Mucosa of rectum (tissue), 2 donors: ENCODE measurements around the gene FRMD4A.

ENCODE experiments used
- H3K27ac ChIP-seq, 2 donors: one replicate each; pipeline ENCODE4 v1.7.0; 2013; ENCODE audit warnings: inconsistent platforms in 2 of 2, low read depth in 2 of 2, low read length in 2 of 2
- H3K27me3 ChIP-seq, 2 donors: one replicate each; pipeline ENCODE4 v1.7.0; 2013; ENCODE audit warnings: low read length in 2 of 2; ENCODE audit not compliant: control insufficient read depth in 2 of 2, insufficient read depth in 2 of 2
- H3K36me3 ChIP-seq, 2 donors: one replicate each; pipeline ENCODE4 v1.7.0; 2013; ENCODE audit warnings: low read length in 2 of 2; ENCODE audit not compliant: control insufficient read depth in 2 of 2, insufficient read depth in 2 of 2
- H3K4me1 ChIP-seq, 2 donors: one replicate each; pipeline ENCODE4 v1.7.0; 2013; ENCODE audit warnings: low read length in 2 of 2, mild to moderate bottlenecking in 1 of 2; ENCODE audit not compliant: control insufficient read depth in 2 of 2, insufficient read depth in 2 of 2
- H3K4me3 ChIP-seq, 2 donors: one replicate each; pipeline ENCODE4 v1.7.0; 2013; ENCODE audit warnings: low read length in 2 of 2
- H3K9ac ChIP-seq, 2 donors: one replicate each; pipeline ENCODE4 v1.7.0; 2013; ENCODE audit warnings: low read length in 2 of 2, low read depth in 1 of 2, mild to moderate bottlenecking in 1 of 2
- H3K9me3 ChIP-seq, 2 donors: one replicate each; pipeline ENCODE4 v1.7.0; 2013; ENCODE audit warnings: low read length in 2 of 2; ENCODE audit not compliant: control insufficient read depth in 2 of 2
- donor health status: healthy.
- donor health status: Normal muscosa, but diverticular disease.

Gene FRMD4A

DNA sequence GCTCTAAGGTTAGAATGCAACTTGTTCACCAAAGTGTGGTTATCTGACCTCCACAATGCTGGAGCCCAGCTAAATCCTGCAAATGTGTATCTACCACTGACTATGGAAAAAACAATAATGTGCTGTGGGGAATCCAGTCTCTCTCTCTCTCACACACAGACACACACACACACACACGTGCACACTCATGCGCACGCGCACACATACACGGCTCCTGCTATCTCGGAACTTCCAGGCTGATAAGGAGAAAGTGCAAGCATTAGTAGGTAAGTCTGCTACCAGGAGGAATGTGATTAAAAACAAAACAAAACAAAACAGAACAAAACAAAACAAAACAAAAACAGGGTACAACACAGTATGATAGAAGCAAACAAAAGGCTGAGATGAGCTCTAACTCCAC, 205.2 kb downstream of the FRMD4A start:
- no peaks in the 10 kb centered on the region for H3K36me3 ChIP-seq
- no peak overlapping the region for H3K9ac ChIP-seq
- H3K27me3 ChIP-seq = no peaks in the 10 kb centered on the region
- no peaks in the 10 kb centered on the region for H3K9me3 ChIP-seq
- no peaks in the 10 kb centered on the region for H3K4me1 ChIP-seq
- no peak overlapping the region for H3K27ac ChIP-seq
- H3K4me3 ChIP-seq = no peak overlapping the region

DNA sequence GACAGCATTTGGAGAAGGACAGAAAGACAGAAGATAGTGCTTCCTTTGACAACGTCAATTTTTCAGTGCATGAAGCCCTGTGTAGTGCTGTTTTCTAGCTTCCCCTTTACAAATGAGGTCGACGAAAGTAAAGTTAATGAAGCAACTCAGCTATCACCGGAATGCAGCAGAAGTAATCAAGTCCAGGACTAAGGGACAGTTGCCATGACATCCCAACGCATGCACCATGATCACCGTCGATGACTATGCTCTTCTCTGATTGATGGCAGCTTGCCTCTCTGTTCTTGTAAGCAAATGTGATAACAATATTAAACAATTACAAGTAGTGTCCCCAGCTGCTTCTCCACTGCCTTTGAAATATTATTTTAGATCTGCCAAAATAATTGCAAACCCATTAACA, 205.8 kb downstream of the FRMD4A start:
- Histone ChIP-seq H3K4me3 (no peak overlapping the region), H3K4me1 (no peaks in the 10 kb centered on the region), H3K9me3 (no peaks in the 10 kb centered on the region), H3K27ac (no peak overlapping the region), H3K9ac (no peak overlapping the region), H3K36me3 (no peaks in the 10 kb centered on the region), H3K27me3 (no peaks in the 10 kb centered on the region)

DNA sequence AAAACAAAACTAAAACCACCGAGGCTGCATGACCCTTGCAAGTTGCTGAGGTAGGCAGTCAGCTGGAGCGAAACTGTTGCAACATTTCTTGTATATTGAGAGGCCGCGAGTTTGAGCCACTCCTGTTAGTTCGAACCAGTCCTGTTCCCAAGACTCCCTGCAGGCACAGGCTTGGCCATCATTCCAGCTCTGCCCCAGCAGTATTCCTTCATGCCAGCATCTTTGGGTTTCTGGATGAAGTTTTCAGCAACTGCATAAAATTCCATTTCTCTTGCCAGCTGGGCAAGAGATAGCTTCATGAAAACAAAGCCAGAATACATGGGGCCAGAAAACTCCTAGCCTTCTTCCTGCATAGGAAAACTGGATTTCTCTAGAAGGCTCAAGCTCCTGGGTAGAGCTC, 207.6 kb downstream of the FRMD4A start:
- no peak overlapping the region for H3K27ac ChIP-seq
- H3K4me1 ChIP-seq = no peaks in the 10 kb centered on the region
- no peak overlapping the region for H3K9ac ChIP-seq
- H3K9me3 ChIP-seq = no peaks in the 10 kb centered on the region
- H3K36me3 ChIP-seq = no peaks in the 10 kb centered on the region
- H3K27me3 ChIP-seq = no peaks in the 10 kb centered on the region
- H3K4me3 ChIP-seq = no peak overlapping the region

DNA sequence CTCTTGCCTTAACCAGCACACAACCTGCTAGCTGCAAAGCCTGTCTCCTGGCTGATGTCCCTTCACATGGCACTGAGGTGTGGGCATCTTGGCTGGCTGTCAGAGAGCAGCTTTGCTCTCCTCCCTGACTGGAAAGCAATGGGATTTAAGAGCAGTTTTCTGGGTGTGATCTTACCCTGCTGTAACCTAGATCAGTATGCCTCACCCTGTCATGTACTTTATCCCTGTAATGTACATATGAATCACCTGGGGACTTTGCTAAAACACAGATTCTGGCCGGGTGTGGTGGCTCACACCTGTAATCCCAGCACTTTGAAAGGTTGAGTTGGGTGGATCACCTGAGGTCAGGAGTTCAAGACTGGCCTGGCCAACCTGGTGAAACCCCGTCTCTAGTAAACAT, 209.9 kb downstream of the FRMD4A start:
- Histone ChIP-seq H3K4me1 (no peaks in the 10 kb centered on the region), H3K36me3 (no peaks in the 10 kb centered on the region), H3K9me3 (no peaks in the 10 kb centered on the region), H3K4me3 (no peak overlapping the region), H3K27ac (no peak overlapping the region), H3K9ac (no peak overlapping the region), H3K27me3 (no peaks in the 10 kb centered on the region)

DNA sequence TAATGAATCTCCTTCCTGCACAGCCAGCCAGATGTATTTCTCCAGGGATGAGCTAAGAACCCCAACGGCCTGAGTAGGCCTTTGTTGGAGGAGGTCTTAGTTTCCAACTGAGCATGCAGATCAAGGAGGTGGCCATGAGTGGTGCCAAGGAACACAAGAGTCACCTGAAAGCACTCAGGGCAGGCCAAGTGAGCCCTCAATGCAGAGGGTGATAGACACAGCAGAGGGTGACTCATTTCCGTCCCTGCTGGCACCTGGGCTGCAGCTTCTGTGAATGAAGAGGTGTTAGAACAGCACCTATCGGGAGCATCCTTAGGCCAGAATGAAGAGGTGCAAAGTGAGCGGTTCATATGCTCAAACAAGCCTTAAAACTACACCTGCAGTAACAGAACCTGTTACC, 211.8 kb downstream of the FRMD4A start:
- Histone ChIP-seq H3K27ac (no peak overlapping the region), H3K4me1 (no peaks in the 10 kb centered on the region), H3K27me3 (no peaks in the 10 kb centered on the region), H3K9ac (no peak overlapping the region), H3K4me3 (no peak overlapping the region), H3K36me3 (no peaks in the 10 kb centered on the region), H3K9me3 (no peaks in the 10 kb centered on the region)

DNA sequence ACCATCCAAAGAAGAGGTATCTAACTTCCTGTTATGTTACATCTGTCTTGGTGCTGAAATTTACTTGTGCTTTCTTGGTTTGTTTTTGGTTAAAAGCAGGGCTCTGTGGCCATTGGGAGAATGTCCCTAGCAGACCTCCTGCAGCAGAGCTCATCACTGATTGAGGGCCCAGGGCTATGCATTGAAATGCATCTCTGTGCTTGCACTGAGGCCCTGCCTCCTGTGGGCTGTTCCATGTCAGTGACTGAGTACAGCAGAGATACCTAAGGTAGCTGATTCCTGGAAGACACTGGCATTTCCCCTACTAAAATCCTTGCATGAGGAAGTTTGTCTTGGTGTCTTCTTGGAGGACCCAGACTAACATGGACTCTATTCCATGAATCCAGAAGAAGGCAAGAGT, 213.9 kb downstream of the FRMD4A start:
- Histone ChIP-seq H3K9me3 (no peaks in the 10 kb centered on the region), H3K27ac (no peak overlapping the region), H3K27me3 (no peaks in the 10 kb centered on the region), H3K4me3 (no peak overlapping the region), H3K4me1 (no peaks in the 10 kb centered on the region), H3K36me3 (no peaks in the 10 kb centered on the region), H3K9ac (no peak overlapping the region)

DNA sequence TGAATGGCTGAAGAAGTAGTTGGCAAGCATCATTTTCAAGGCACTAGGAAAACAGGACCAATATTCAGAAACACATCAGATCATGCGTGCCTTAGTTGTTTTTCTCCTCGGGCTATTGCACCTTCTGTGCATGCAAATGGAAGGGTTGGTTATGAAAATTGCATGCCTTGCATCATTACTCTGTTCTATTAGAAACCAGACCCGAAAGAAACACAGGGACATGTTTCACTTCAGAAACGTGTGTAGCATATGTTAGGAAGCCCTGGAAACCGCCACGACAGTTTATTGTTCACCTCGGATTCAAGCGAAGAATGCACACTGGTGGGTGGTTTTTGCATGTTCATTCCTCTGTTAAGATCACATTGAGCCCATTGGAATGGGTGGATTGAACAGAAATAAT, 214.7 kb downstream of the FRMD4A start:
- Histone ChIP-seq H3K9me3 (no peaks in the 10 kb centered on the region), H3K36me3 (no peaks in the 10 kb centered on the region), H3K27me3 (no peaks in the 10 kb centered on the region), H3K9ac (no peak overlapping the region), H3K4me3 (no peak overlapping the region), H3K27ac (no peak overlapping the region), H3K4me1 (no peaks in the 10 kb centered on the region)

DNA sequence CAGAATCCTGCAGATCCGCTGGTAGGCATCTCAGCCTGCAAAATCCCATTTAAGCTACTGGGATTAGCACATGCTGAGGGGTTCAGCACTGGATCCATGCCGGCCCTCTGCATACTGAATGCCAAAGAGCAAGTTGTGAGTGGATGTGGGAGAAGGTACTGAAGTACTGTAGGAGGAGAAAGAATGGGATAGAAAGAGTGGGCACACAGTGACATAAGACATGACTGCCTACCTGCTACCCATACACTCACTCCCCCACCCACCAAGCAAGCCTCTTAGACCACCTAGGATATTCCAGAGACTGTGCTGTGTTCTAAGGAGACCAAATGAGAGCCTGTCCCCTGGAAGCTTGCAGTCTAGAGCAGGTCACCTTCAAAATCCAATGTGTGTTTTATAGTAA, 215.9 kb downstream of the FRMD4A start:
- no peak overlapping the region for H3K9ac ChIP-seq
- H3K4me3 ChIP-seq = no peak overlapping the region
- no peaks in the 10 kb centered on the region for H3K27me3 ChIP-seq
- H3K36me3 ChIP-seq = no peaks in the 10 kb centered on the region
- no peaks in the 10 kb centered on the region for H3K4me1 ChIP-seq
- no peaks in the 10 kb centered on the region for H3K9me3 ChIP-seq
- H3K27ac ChIP-seq = no peak overlapping the region

DNA sequence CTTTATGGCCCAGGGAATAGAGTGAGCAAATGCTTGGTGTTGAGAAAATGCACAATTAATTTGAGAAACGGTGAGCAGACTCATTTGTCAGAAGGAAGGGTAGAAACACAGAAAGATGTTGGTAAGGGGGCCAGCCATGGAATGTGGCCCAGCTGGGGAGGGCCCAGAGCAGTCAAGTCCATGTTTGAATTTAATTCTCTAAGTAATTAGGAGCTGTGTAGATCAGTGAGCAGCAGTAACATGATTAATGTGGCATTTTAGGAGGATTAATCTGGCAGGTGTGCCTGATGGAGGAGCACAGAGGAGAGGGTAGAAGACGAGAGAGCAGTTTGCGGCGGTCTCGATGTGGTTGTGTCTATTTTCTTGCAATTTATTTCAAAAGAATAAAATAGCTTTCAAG, 218.7 kb downstream of the FRMD4A start:
- Histone ChIP-seq H3K9me3 (no peaks in the 10 kb centered on the region), H3K4me3 (no peak overlapping the region), H3K9ac (no peak overlapping the region), H3K27ac (no peak overlapping the region), H3K36me3 (no peaks in the 10 kb centered on the region), H3K27me3 (no peaks in the 10 kb centered on the region), H3K4me1 (no peaks in the 10 kb centered on the region)

DNA sequence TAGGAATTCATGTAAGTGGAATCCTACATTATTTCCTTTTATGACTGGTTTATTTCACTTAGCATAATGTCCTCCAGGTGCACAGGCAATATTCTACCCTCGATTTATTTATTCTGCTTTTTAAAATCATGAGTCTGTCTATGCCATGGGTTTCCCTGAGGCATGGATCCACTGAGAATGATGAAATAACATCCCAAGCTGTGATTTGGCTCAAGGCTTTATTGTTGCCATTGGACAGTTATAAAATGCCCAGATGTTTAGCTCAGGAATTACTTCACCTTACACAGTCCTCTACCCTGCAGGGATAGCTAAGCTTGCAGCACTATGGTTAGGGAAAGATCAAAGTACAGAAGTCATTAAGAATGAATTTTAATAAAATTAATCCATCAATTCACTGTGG, 219.5 kb downstream of the FRMD4A start:
- Histone ChIP-seq H3K9me3 (no peaks in the 10 kb centered on the region), H3K36me3 (no peaks in the 10 kb centered on the region), H3K27me3 (no peaks in the 10 kb centered on the region), H3K4me1 (no peaks in the 10 kb centered on the region), H3K9ac (no peak overlapping the region), H3K4me3 (no peak overlapping the region), H3K27ac (no peak overlapping the region)

DNA sequence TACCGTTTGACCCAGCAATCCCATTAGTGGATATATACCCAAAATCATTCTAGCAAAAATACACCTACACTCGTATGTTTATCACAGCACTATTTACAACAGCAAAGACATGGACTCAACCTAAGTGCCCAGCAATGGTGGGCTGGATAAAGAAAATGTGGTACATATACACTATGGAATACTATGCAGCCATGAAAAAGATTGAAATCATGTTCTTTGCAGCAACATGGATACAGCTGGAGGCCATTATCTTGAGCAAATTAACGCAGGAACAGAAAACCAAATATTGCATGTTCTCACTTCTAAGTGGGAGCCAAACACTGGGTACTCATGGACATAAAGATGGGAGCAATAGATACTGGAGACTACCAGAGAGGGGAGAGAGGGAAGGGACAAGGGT, 223.9 kb downstream of the FRMD4A start:
- Histone ChIP-seq H3K9ac (no peak overlapping the region), H3K4me1 (no peaks in the 10 kb centered on the region), H3K9me3 (no peaks in the 10 kb centered on the region), H3K27ac (no peak overlapping the region), H3K4me3 (no peak overlapping the region), H3K27me3 (no peaks in the 10 kb centered on the region), H3K36me3 (no peaks in the 10 kb centered on the region)
